Nucleus accumbens (tissue), 56 donors: Measurements from ENCODE around the gene LSM4.
A peak's percentile ranks its signal among the peaks of the same experiment; 100 is the strongest.

Experiments
- DNase-seq, 56 donors: peaks; one replicate each; lab custom pipeline; 2025; lab: John Stamatoyannopoulos, UW

Gene LSM4

DNA sequence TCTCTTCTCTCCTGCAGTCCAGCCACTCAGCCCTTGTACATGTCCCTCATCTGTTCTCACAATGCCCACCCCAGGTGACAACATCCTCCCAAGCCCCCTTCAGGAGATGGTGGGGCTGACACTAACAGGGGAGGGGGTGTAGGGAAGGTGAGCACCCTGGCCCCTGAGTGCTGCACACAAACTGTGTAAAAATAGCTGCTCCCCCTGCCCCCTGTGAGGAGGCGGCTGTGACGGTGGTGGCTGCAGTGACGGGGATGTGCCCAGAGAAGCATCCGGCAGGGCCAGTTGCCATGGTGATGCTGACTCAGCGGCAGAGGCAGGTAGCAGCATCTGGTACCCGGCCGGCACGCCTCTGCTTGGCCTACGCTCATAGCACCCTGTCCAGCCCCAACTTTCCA is 28.4 kb downstream of the LSM4 start:
- peak in 45 of 56 donors; percentile 8 to 86 (median 54) for DNase-seq

DNA sequence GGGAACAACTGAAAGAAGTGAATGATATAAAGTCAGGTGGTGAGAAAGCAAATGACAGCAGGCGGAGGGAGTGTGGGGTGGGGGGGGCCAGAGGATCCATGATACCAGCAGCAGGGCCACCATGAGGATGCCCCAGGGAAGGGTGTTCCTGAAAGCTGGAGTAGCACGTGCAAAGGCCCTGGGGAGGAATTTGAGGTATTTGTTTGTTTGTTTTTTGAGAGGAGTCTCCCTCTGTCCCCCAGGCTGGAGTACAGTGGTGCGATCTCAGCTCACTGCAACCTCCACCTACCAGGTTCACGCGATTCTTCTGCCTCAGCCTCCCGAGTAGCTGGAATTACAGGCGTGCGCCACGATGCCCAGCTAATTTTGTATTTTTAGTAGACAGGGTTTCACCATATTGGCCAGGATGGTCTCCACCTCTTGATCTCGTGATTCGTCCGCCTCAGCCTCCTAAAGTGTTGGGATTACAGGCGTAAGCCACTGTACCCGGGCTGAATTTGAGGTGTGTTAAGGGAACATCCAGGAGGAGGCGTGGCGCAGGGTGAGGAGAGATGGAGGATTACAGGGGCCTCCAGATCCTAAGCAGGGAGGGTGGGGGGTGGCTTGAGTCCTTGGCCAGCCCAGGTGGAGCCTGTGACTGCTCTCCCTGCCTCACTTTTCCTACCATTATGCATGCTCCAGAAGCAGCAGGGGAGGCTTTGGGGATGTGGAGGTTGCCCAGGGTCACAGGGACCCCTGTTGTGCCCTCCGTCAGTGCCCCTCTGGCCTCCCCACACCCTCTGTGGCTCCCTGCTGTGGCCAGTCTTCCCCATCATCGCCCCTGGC is 29.0 kb downstream of the LSM4 start:
- peak in 3 of 56 donors; percentile 6 to 33 (median 30) for DNase-seq

DNA sequence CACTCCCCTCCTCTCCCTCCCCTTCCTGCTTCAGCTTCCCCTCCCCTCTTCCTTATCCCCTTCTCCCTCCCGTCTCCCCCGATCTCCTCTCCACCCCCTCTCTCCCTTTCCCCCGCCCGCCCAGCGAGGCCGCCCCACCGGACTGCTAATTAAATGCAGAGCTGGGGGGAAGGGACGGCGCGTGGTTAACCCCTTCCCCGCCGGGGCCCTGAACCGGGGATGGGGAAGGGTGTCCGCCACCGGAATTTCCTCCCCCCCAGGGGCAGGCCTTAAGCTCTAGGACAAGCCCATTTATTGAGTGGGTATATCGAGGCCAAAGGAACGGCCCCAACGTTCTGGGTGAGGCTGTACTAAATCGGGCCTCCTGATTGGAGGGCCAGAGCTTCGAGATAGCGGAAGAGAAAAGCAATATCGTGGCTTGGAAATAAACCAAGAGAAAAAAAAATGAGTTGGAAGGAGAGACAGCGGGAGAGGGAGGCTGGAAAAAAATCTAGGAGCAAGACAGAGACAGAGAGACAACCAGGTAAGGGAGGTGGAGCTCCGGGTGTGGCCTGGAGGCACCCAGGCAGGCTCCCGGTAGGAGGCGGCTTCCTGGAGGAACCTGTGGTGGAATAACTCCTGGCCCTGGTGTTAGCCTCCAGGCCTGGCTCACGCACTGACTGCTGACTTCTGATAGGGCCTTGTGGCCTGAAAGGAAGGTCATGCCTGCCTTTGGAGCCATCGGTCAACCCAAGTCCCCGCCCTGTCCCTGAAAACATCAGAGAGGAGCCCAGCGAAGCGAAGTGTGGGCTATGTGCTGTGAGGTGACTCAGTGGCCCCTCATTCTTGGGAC is 29.9 kb downstream of the LSM4 start:
- peak in 50 of 56 donors; percentile 13 to 81 (median 49) for DNase-seq

DNA sequence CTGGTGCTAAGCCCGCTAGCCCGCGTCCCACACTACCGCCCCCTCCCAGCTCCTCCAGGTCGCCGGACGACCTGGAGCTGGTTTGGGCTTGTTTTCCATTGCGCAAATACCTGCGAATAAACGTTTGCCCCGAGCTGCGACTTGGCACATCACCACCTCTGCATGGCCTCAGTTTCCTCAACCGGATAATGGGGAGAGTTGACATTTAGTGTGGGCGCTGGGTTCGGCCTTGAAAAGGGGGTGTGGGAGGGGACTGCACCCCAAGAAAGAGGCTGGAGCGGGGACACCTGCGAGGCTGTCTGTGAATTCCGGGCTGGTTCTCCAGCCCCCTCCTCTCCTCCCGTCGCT is 30.4 kb downstream of the LSM4 start:
- peak in 1 of 56 donors; percentile 26 for DNase-seq

DNA sequence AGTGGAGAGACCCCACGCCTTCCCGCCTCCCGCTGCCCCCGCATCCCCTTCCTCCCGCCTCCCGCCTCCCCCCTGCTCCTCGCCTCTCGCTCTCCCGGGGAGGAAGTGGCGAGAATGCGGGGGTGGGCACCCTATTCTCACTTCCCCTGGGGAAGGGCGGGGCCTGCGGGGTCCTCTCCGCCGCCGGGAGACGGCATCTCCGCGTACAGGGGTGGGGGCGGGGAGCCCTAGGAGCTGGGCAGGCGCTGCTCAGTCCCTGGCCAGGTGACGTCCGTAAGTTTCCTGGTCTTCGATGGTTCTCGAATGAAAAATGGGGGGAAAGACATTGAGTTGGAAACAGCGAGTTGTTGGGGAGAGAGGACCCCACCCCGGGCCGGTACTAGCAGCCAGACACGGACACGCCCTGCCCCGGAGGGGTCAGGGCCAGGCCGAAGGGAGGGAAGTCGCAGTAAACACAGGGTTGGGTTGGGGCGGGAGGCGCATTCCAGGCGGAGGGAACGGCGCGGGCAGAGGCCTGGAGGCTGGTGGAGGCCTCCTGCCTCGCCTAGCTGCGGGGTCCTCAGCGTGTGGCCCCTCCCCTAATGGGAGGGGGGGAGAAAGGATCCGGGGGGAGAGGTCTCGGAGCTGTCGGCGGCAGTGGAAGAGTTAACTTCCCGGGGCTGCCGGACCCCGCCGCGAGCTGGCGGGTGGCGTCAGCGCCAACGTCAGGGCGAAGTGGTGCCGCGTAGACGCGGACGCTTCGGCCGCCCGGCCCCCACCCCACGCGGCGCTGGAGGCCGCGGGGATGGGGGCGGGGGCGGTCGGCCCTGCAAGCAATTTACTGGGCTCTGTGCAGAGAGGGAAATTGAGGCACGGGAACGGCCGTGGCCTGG is 31.1 kb downstream of the LSM4 start:
- DNase-seq = peak in 54 of 56 donors; percentile 27 to 85 (median 67)

DNA sequence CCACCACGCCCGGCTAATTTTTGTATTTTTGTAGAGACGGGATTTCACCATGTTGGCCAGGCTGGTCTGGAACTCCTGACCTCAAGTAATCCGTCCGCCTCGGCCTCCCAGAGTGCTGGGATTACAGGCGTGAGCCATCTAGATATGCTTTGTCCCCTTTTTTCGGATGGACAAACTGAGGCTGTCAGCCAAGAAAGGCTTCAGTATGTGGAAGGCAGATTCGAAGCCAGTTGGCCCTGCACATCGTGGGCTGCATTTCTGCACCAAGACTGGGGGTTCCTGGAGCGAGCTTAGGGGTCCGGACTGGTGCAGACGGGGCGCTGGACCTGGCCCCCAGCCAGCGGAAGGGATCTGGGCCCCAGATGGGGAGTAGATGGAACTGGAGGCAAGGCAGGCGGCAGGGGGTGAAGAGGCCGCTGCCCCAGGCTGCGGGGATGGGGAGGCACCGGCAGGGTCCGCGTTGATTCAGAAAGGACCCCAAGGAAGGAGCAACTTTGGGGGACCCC is 31.8 kb downstream of the LSM4 start:
- DNase-seq = peak in 3 of 56 donors; percentile 22 to 49 (median 49)

DNA sequence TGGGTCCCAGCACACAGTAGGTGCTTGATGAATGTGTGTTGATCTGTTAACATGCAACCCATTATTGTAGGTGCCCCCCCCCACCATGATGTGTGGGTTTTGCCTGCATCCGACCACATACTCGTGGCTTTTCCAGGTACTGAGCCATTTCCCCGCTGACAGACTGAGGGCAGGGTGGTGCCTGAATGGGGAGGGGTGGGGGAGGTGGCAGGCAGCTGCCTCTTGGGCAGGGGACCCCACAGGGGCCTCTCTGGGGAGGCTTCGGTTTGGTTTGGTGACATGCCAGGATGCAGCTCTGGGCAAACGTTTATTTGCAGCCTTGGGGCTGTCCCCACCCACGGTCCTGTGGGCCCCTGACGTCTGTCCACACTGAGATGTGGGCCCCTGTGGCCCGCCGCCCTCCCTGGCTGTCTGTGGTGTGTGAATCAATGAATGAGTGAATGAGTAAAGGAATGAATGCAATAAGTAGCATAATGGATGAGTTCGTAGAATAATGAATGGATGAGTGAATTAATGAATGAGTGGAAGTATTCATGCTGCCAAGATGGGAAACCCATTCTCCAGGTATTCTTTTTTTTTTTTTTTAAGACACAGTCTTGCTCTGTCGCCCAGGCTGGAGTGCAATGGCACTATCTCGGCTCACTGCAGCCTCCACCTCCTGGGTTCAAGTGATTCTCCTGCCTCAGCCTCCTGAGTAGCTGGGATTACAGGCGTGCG is 32.4 kb downstream of the LSM4 start:
- DNase-seq = peak in 1 of 56 donors; percentile 19

DNA sequence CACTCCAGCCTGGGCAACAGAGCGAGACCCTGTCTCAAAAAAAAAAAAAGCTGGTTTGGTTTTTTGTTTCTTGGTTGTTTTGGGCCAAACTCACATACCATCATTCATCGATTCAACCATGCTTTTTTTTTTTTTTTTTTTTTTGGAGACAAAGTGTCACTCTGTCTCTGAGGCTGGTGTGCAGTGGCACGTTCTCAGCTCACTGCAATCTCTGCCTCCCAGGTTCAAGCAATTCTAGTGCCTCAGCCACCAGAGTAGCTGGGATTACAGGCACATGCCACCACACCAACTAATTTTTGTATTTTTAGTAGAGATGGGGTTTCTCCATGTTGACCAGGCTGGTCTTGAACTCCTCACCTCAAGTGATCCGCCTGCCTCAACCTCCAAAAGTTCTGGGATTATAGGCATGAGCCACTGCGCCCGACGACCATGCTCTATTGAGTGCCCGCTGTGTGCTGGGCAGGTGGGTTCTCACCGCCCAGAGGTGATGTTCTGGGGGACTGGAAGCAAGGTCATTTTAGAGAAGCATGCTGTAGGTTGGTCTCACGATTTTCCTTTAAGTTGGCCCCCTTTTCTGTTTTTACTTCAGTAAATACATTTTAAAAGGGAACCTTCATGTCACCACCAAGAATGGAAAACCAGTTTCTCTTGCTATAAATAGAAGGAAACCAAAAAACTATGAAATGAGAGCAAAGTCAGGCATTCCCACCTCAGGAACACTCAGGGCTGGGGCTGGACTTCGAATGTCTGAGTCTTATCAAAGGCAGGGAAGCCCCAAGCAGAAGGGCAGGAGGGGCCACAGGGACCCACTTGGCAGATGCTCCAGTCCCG is 33.2 kb downstream of the LSM4 start:
- DNase-seq = no peak

DNA sequence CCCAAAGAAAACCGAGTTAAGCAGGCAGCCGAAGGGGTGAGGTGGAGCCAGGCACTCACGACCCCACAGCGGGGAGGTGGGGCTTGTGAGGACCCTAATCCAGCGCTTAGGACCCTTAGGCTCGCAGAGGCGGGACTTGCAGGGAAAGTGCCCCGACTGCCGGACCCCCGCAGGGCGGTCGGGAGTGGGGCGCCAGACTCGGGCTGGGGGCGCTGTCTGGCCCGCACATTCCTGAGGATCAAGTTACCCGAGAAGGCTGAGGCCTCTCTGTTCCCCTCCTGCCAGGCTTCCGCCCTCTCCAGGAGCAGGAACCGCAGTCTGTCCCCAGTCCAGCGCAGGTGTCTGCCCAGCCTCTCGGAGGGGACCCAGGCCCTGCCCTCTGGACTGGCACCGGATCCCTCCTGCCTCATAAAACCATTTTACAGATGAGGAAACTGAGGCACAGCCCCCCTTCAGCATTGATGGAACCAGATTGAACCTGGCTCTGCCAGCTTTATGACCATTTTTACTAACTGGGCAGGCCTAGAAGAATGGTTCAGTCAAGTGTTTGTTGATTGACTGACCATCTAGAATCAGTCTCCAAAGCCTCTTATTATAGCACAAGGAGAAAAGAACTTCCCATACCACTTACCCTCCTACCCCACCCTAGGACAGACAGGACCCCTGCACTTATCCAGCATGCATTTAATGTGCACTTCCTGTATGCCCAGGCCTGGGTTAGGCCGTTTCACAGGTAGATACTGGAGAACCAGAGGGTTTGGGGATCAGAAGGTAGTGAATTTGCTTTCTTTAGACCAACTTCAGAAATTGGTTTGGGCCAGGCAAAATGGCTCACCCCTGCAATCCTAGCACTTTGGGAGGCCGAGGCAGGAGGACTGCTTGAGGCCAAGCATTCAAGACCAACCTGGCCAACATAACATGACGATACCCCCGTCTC is 34.8 kb downstream of the LSM4 start:
- DNase-seq = no peak

DNA sequence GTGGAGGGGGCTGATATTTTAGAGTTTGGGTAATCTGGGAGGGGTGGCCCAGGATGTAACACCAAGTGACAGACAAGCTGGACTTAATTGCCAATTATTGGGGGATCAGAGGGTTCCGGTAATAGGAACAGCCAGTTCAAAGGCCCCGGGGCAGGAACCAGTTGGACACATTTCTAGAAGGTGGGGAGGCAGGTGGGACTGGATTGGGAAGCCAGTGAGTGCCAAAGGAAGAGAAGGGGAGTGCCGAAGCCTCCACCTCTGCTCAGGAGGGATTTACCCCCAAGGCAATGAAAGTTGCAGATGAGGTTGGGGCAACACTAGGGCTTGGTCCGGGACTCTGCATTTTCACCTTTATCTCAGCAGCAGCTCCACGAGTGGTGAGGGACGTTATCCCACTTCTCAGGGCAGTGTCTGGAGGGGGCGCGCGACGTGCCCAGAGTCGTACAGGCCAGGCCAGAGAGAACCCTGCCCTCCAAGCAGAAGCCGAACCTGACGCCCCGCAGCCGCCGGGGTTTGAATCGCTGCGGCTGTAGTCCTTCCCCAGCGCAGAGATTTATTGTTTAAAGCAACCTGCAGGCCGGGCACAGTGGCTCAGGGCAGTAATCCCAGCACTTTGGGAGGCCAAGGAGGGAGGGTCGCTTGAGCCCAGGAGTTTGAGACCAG is 35.8 kb downstream of the LSM4 start:
- no peak for DNase-seq

DNA sequence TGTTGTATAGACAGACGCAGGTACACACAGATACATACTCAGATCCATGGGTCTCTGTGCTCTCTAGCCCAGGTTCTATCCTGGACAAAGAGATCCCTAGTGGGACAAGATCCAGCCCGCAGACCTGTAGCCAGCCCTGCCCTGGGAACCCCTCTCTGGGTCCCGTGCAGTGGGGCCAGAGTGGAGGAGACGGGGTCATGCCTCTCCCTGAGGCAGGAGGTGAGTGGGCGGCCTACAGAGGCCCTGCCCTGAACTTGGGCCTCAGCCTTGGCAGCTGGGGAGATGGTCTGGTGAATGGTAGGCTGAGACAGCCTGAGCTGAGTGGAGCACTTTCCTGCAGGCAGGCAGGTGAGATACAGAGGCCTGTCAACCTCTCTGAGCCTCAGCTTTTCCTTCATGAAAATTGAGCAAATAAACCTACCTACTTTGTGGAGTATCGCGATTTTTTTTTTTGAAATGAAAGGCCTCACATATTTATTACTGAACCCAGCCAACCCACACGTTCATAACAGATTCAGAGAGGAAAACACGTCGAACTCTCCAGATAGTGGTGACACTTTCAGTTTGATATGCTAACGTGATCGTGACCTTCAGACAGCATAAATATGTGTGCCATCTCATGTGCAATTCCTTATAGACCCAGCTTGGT is 38.0 kb downstream of the LSM4 start:
- DNase-seq = no peak

DNA sequence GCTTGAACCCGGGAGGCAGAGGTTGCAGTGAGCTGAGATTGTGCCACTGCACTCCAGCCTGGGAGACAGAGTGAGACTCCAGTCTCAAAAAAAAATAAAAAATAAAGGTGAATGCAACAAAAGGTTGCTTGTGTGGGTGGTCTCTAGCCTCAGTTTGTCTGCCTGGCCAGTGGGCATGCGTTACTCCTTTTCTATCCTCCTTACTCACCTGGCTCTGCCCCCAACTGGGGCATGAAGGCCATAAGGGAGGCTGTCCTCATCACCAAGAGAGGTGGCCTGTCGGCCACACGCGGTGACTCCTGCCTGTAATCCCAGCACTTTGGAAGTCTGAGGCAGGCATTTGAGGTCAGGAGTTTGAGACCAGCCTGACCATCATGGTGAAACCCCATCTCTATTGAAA is 39.5 kb downstream of the LSM4 start:
- DNase-seq = no peak

DNA sequence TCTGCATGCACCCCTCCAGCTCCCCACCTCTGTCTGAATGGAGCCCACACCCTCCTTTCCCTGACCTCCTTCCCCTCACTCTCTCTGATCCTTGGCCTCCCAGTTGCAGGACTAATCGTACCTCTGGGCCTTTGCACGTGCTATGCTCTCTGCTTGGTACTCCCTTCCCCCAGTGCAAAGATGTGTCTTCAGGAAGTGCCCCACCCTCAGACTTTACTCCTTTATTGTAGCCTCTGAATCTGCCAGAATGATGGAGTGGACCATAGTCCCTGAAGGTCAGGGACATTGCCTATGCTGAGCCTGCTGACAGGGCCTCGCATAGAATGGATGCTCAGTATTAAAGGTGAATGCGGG is 40.1 kb downstream of the LSM4 start:
- no peak for DNase-seq

DNA sequence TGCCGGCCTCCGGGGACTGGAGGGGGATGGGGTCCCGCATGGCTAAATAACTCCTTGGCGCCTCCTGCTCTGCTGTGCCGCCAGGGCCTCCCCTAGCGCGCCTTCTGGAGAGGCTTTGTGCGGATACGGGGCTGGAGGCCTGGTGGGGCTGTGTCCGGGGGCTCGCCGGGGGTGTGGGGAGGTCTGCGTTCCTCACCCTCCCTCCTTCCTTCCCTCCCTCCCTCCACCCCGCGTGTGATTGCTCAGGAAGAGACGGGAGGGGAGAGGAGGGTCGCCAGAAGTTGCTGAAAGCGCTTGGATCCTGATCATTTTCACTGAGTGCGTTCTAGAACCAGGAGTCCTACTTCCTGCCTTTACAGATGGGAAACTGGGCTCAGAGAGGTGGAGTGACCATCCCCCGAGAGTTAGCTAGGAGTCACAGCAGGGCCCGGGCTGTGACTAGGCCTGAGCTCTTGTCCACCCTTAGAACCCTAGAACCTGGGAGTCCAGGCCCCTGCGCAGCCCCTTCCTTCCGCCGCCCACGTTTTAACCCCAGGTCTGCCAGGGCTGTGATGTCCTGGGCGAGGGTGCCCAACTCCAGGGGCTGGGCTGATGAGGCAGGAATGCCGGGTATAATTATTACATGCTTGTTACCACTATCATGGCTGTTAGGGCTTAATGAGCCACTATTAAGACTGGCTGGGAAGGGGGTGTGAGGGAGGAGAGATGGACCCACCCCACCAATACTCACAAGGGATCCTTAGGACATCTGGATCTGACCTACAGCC is 40.7 kb downstream of the LSM4 start:
- DNase-seq = peak in 7 of 56 donors; percentile 44 to 97 (median 87)

DNA sequence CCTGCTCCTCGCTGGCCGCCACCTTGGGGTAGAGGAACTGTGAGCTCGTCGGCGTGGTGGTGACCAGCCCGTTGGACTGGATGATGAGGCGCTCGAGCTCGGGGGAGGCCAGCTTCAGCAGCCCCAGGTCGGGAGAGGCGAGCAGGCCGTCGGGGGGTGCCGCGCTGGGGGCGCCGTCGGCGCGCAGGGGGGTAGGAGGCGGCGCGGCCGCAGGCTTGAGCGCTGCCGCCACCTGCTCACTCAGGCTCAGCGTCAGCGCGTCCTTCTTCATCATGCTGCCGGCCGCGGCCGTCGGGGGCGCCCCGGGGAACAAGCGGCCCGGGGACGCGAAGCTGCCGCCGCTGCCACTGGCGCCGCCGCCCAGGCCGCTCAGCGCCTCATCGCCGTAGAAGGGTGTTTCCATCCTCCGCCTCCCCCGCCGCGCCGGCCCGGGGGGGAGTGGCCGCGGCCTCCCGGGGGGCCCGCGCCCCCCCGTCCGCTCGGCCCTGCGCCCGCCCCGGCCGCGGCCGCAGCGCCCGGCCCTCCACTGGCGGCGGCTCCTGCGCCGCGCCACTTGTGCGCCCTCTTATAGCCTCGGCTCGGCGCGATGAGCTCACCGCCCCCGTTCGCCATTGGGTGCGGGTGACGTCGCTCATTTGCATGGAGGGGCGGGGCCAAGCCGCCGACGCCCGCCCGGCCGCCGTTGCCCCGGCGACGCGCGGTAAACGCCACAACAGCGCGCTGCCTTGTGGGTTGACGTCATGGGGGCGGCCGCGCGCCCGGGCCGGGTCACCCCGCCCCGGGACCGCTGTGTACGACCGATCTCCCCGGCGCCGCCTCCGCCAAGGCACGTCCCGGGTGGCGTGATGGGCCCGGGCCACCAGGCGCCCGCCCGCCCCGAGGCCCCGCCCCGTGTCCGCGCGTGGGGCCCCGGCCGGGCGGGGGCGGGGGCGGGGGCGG is 41.5 kb downstream of the LSM4 start, which contains the start of gene JUND:
Gene JUND (minus strand): TSS at position 541 of the 939 bp plus-strand sequence. CDS start 138 bp downstream, at position 403.
- DNase-seq = peak; percentile 80 to 100 (median 96)
